ENCODE data around the gene PPP6R3. TPM values are rescaled to one million over a fixed set of nuclear protein-coding genes. Genes with fewer than 3 reads are reported as not detected.

Gene PPP6R3
- total and polyA plus RNA-seq, 2 of the 8 experiments (the other 6 are each of a cell fraction or from before 2014, with no cell fraction given): 44.6 to 150 TPM

- no peak overlapping the region for H3K56ac ChIP-seq (replicated peaks; ENCODE audit: insufficient read length, low read depth, low read length)
- no peak overlapping the region for H4K91ac ChIP-seq (replicated peaks; ENCODE audit: insufficient read length, low read length)
- no peak overlapping the region for H3K23ac ChIP-seq (ENCODE audit: insufficient read length)
- H3K4me1 ChIP-seq (replicated peaks in 1 of 4; ENCODE audit: control insufficient read depth in 3 of 4, insufficient read depth in 4 of 4, low read length in 3 of 4): no peaks in the 10 kb centered on the region
- H3K4me2 ChIP-seq (ENCODE audit: insufficient read depth in 1 of 2, low read depth in 2 of 2, low read length in 2 of 2): no peak overlapping the region
- no peak overlapping the region for H2AK5ac ChIP-seq (ENCODE audit: low read depth, low read length)
- H3K23me2 ChIP-seq (ENCODE audit: low read depth, low read length): peaks cover 2% of the 10 kb centered on the region; the same call in 1 of the 2 replicates
- H2BK12ac ChIP-seq (ENCODE audit: low read depth, low read length): no peak overlapping the region
- H4K5ac ChIP-seq (ENCODE audit: insufficient read length, low read depth, low read length): no peak overlapping the region
- no peak overlapping the region for H3K4ac ChIP-seq (replicated peaks; ENCODE audit: insufficient read length, low read depth, low read length)
- CTCF ChIA-PET (ENCODE audit: partially characterized antibody): interaction anchor here (0.7 kb wide), 2 partner anchors 23 to 35 kb away, joined by 3 read pairs; no protein-coding TSS in a partner anchor
- H3K14ac ChIP-seq (ENCODE audit: insufficient read length): no peak overlapping the region
- H3K79me1 ChIP-seq (ENCODE audit: low read depth, low read length): no peaks in the 10 kb centered on the region
- no peak overlapping the region for H2AFZ ChIP-seq (ENCODE audit: low read length)
- H3K27me3 ChIP-seq (replicated peaks in 1 of 4; ENCODE audit: control insufficient read depth in 3 of 4, extremely low read depth in 1 of 4, insufficient read depth in 3 of 4, low read length in 3 of 4): no peaks in the 10 kb centered on the region
- H3K4me3 ChIP-seq (ENCODE audit: extremely low read depth in 1 of 4, insufficient read depth in 2 of 4, low read depth in 3 of 4, low read length in 4 of 4): no peak overlapping the region
- no peak overlapping the region for H2BK120ac ChIP-seq (replicated peaks; ENCODE audit: low read depth, low read length)
- H3K18ac ChIP-seq (ENCODE audit: extremely low read depth, low read length): no peak overlapping the region
- WGBS, 2 experiments (ENCODE audit: extremely low coverage in 1 of 2, insufficient coverage in 1 of 2, insufficient read length in 1 of 2, insufficient replicate concordance in 2 of 2, low coverage in 1 of 2, low lambda C conversion rate in 2 of 2, missing lambda C conversion rate in 1 of 2): 97% methylated on average over 19 of the region's 21 CpGs; no CpG with 5 or more reads in 1 of the 2 experiments
- DNase-seq (ENCODE audit: low read depth in 1 of 2, low spot score in 2 of 2): no peak
- no peak overlapping the region for H3K9ac ChIP-seq (replicated peaks in 1 of 4; ENCODE audit: extremely low read depth in 1 of 4, low read depth in 3 of 4, low read length in 3 of 4)
- H3K27ac ChIP-seq (ENCODE audit: low read depth, low read length): no peak overlapping the region
- peaks cover 8 to 26% (median 12%) of the 10 kb centered on the region in 4 experiments; a peak in 7 of 8 replicates for H3K36me3 ChIP-seq (ENCODE audit: control insufficient read depth in 2 of 4, insufficient read depth in 4 of 4, low read length in 3 of 4)
- H3K9me3 ChIP-seq (ENCODE audit: insufficient read depth in 2 of 2, low read depth in 1 of 2, low read length in 1 of 2): peaks cover 7 to 8% of the 10 kb centered on the region in 2 experiments; a peak in 3 of 4 replicates
- H2BK15ac ChIP-seq (ENCODE audit: low read length): no peak overlapping the region
- no peak overlapping the region for H4K8ac ChIP-seq (ENCODE audit: extremely low read depth, insufficient read depth, low read length)
- POLR2A ChIA-PET (ENCODE audit: partially characterized antibody): no interaction called here
- no peak for FAIRE-seq
- H3K79me2 ChIP-seq (ENCODE audit: control insufficient read depth in 1 of 2, insufficient read depth in 2 of 2, low read length in 2 of 2): no peaks in the 10 kb centered on the region
- H2BK20ac ChIP-seq (ENCODE audit: low read length): no peak overlapping the region
- H4K20me1 ChIP-seq (replicated peaks in 1 of 2; ENCODE audit: control insufficient read depth in 1 of 2, insufficient read depth in 2 of 2, low read length in 2 of 2): peaks cover 0 to 3% of the 10 kb centered on the region in 2 experiments
- H2BK5ac ChIP-seq (ENCODE audit: low read depth, low read length): no peak overlapping the region
- TF ChIP-seq CEBPB (IDR thresholded peaks at IDR 0.05; ENCODE audit: low read depth, low read length) (no peak), YY1 (IDR thresholded peaks at IDR 0.05; ENCODE audit: low read depth, low read length) (no peak), CREB1 (IDR thresholded peaks at IDR 0.05) (no peak), BACH1 (IDR thresholded peaks at IDR 0.05; ENCODE audit: low read length) (no peak), HDAC2 (IDR thresholded peaks at IDR 0.05; ENCODE audit: borderline replicate concordance in 1 of 2, low read depth in 2 of 2, low read length in 2 of 2) (no peak), ASH2L (IDR thresholded peaks at IDR 0.05; ENCODE audit: low read length) (no peak), SP1 (IDR thresholded peaks at IDR 0.05; ENCODE audit: low read depth, low read length) (no peak), BCL11A (IDR thresholded peaks at IDR 0.05; ENCODE audit: low read depth in 2 of 2, low read length in 2 of 2) (no peak), E2F6 (IDR thresholded peaks at IDR 0.05) (no peak), TBP (IDR thresholded peaks at IDR 0.05; ENCODE audit: low read depth, low read length) (no peak), SAP30 (IDR thresholded peaks at IDR 0.05; ENCODE audit: insufficient read depth, insufficient replicate concordance, low read length) (no peak), MAX (IDR thresholded peaks at IDR 0.05) (no peak), CHD1 (IDR thresholded peaks at IDR 0.05; ENCODE audit: low read depth, low read length) (no peak), RXRA (IDR thresholded peaks at IDR 0.05; ENCODE audit: insufficient read depth, low read depth, low read length) (no peak)
These were observed 34.6 kb upstream of the PPP6R3 start for GRCh38 chr11:68425866-68426380.
